CD4-positive, alpha-beta T cell treated with Interleukin-17A for 1 hour (primary cell): Measurements from ENCODE around the gene CFAP107.

Source experiments
- DNase-seq: peaks from one replicate; pipeline ENCODE4 v3.0.0-alpha.2; 2020

Gene CFAP107

GRCh38 chr1:12745126-12745991, 641 bp upstream of the CFAP107 start:
- DNase-seq = no peak

GRCh38 chr1:12748778-12749355, 2.9 kb downstream of the CFAP107 start:
- DNase-seq = no peak

- no peak for DNase-seq
These were observed 8.7 kb downstream of the CFAP107 start for GRCh38 chr1:12754738-12755137.

- no peak for DNase-seq
These were observed 10.3 kb downstream of the CFAP107 start for GRCh38 chr1:12756273-12756672.

- no peak for DNase-seq
These were observed 10.9 kb downstream of the CFAP107 start for GRCh38 chr1:12756768-12757413.

- no peak for DNase-seq
These were observed 11.8 kb downstream of the CFAP107 start for GRCh38 chr1:12757836-12758235.

GRCh38 chr1:12760256-12760795, 14.3 kb downstream of the CFAP107 start:
- DNase-seq = no peak

GRCh38 chr1:12761781-12762180, 15.8 kb downstream of the CFAP107 start:
- no peak for DNase-seq

- DNase-seq = no peak
These were observed 16.8 kb downstream of the CFAP107 start for GRCh38 chr1:12762766-12763165.

- no peak for DNase-seq
These were observed 17.5 kb downstream of the CFAP107 start for GRCh38 chr1:12763479-12763878.

- no peak for DNase-seq
These were observed 18.0 kb downstream of the CFAP107 start for GRCh38 chr1:12764016-12764415.

- DNase-seq = no peak
These were observed 23.0 kb downstream of the CFAP107 start for GRCh38 chr1:12769031-12769430.

- DNase-seq = no peak
These were observed 24.0 kb downstream of the CFAP107 start for GRCh38 chr1:12769976-12770505.

- no peak for DNase-seq
These were observed 24.6 kb downstream of the CFAP107 start for GRCh38 chr1:12770620-12771019.

GRCh38 chr1:12771186-12771585, 25.2 kb downstream of the CFAP107 start:
- no peak for DNase-seq

GRCh38 chr1:12772520-12772919, 26.5 kb downstream of the CFAP107 start:
- DNase-seq = no peak

- DNase-seq = no peak
These were observed 27.4 kb downstream of the CFAP107 start, which contains the start of gene PRAMEF12 for GRCh38 chr1:12773438-12773837. Gene PRAMEF12, plus strand, starts transcription at chr1:12773738. Its CDS starts 1,130 bp downstream, at chr1:12774868.

GRCh38 chr1:12774801-12775345, 28.9 kb downstream of the CFAP107 start:
- no peak for DNase-seq

GRCh38 chr1:12775443-12775842, 29.4 kb downstream of the CFAP107 start:
- no peak for DNase-seq

- no peak for DNase-seq
These were observed 31.0 kb downstream of the CFAP107 start for GRCh38 chr1:12776801-12777557.

- DNase-seq = no peak
These were observed 32.1 kb downstream of the CFAP107 start for GRCh38 chr1:12778061-12778460.

- DNase-seq = no peak
These were observed 32.9 kb downstream of the CFAP107 start for GRCh38 chr1:12778907-12779306.
